Measurements from ENCODE around the gene AFAP1.

DNA sequence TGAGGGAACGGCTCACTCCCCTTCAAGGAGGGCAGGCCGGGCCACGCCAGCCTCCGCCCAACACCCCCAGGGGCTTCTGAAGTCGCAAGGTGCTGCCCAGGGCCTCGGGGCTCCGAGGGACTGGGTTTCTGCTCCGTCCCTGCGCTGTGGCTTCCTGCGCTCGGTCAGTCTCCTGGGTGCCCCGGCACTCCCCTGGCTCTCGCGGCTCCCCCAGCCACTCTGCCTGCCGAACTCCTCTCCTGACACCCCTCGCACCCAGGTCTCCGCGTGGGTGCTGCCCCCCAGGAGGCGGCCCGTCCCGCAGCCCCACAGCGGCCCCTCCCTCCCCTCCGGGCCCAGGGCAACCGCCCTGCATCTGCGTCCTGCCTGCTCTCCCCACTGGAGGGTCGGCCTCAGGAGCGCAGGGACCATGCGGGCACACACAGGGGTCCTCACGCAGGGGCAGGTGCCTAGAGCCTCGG lies 151.9 kb downstream of the AFAP1 start:
- TF ChIP-seq POLR2AphosphoS5 (IDR thresholded peaks at IDR 0.05; ENCODE audit: low read depth, low read length) (no peak), SIN3A (IDR thresholded peaks at IDR 0.05; ENCODE audit: borderline replicate concordance, insufficient read depth, low read length) (no peak), FOXP2 (optimal IDR thresholded peaks at IDR 0.05; ENCODE audit: borderline replicate concordance, extremely low read depth, extremely low read length, insufficient read depth) (no peak), TAF1 (IDR thresholded peaks at IDR 0.05; ENCODE audit: borderline replicate concordance, insufficient read depth, low read length) (no peak)
- TF ChIP-seq, protein P1, sequence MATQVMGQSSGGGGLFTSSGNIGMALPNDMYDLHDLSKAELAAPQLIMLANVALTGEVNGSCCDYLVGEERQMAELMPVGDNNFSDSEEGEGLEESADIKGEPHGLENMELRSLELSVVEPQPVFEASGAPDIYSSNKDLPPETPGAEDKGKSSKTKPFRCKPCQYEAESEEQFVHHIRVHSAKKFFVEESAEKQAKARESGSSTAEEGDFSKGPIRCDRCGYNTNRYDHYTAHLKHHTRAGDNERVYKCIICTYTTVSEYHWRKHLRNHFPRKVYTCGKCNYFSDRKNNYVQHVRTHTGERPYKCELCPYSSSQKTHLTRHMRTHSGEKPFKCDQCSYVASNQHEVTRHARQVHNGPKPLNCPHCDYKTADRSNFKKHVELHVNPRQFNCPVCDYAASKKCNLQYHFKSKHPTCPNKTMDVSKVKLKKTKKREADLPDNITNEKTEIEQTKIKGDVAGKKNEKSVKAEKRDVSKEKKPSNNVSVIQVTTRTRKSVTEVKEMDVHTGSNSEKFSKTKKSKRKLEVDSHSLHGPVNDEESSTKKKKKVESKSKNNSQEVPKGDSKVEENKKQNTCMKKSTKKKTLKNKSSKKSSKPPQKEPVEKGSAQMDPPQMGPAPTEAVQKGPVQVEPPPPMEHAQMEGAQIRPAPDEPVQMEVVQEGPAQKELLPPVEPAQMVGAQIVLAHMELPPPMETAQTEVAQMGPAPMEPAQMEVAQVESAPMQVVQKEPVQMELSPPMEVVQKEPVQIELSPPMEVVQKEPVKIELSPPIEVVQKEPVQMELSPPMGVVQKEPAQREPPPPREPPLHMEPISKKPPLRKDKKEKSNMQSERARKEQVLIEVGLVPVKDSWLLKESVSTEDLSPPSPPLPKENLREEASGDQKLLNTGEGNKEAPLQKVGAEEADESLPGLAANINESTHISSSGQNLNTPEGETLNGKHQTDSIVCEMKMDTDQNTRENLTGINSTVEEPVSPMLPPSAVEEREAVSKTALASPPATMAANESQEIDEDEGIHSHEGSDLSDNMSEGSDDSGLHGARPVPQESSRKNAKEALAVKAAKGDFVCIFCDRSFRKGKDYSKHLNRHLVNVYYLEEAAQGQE (IDR thresholded peaks at IDR 0.05; ENCODE audit: insufficient read depth in 1 of 2, low read depth in 2 of 2, low read length in 2 of 2), result no peak

All from PFSK-1 (cell line).